Glutamatergic neuron (in vitro differentiated cells): Measurements from ENCODE around the gene H2BK1. TPM values are rescaled to one million over a fixed set of nuclear protein-coding genes. Genes with fewer than 3 reads are reported as not detected.

Source experiments
- DNase-seq: peaks from one replicate; pipeline ENCODE4 v3.0.0; 2022
- H3K27ac Mint-ChIP-seq: one replicate; pipeline ENCODE4 v1.8.0; 2020; ENCODE audit warnings: mild to moderate bottlenecking, mixed read lengths, inconsistent platforms; ENCODE audit not compliant: unreplicated experiment
- H3K27me3 Mint-ChIP-seq: one replicate; pipeline ENCODE4 v1.8.0; 2020; ENCODE audit warnings: mild to moderate bottlenecking, moderate library complexity, mixed read lengths, inconsistent platforms; ENCODE audit not compliant: unreplicated experiment
- H3K36me3 Mint-ChIP-seq: one replicate; pipeline ENCODE4 v1.8.0; 2020; ENCODE audit warnings: mild to moderate bottlenecking, mixed read lengths, inconsistent platforms; ENCODE audit not compliant: unreplicated experiment
- H3K4me1 Mint-ChIP-seq: one replicate; pipeline ENCODE4 v1.8.0; 2020; ENCODE audit warnings: mild to moderate bottlenecking, low read depth, mixed read lengths, inconsistent platforms; ENCODE audit not compliant: unreplicated experiment
- H3K4me3 Mint-ChIP-seq: one replicate; pipeline ENCODE4 v1.8.0; 2020; ENCODE audit warnings: mild to moderate bottlenecking, mixed read lengths, inconsistent platforms; ENCODE audit not compliant: unreplicated experiment
- H3K9me3 Mint-ChIP-seq: one replicate; pipeline ENCODE4 v1.8.0; 2020; ENCODE audit warnings: mild to moderate bottlenecking, moderate library complexity, mixed read lengths, inconsistent platforms; ENCODE audit not compliant: unreplicated experiment
- total RNA-seq: library from RNA; stranded (reverse); fragmentation: NEBNext Ultra II Directional; extraction: Animal tissue kit (Norgen Biotek cat#: 25700); gene quantifications from one replicate; pipeline ENCODE4 v1.2.1, GENCODE V29; 2021; ENCODE audit not compliant: unreplicated experiment
- TF ChIP-seq, protein P1 (sequence below): fragments of 200-600 bp; sonication (generic); IDR thresholded peaks from one replicate; pipeline ENCODE4 v1.5.0; 2021; ENCODE audit not compliant: partially characterized antibody, unreplicated experiment

The H2BK1 gene
- total RNA-seq, 1 donor from 2014 or later: not detected

DNA sequence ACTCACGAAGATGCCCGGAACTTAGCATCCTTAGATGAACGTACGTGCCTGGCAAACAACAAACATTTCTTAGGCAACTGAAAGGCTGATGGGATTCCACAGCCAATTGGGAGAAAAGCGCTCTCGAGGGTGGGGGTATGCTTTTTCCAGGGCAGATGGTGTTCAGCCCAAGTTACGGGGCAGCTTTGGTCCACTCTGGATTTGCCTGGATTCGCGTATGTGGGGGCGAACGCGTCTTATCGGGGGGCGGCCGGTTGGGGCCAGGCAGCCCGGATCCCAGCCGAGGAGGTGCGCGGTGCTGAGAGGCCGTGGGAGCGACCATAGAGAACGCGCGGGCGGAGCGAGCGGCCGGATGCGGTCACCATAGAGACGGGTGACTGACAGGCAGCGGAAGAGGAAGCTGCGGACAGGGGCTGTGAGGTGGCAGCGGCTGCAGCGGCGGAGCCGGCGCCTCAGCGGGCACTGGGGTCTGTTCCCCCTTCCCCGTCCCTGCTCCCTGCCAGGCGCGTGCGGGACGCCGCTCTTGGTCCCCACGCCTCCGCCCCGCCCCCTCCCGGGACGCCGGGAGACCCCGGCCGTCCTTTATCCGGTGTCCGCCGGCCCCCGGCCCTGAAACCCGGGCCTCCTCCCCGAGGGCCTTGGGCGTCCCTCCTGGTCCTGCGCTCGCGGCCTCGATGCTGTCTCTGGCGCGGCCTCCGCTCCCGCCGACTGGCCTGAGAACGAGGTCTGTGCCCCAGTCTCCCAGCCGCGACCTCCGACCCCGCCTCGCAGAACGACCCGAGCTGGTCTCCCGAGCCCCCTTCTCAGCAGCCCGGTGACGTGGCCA is 22.0 kb upstream of the H2BK1 start, which contains the start of gene CHPF2:
Gene CHPF2 (plus strand): TSS at position 393 of the 826 bp plus-strand sequence. CDS start 1,529 bp downstream, outside the sequence.
- H3K27me3 Mint-ChIP-seq: peaks cover 5% of the 10 kb centered on the region
- TF ChIP-seq, protein P1, sequence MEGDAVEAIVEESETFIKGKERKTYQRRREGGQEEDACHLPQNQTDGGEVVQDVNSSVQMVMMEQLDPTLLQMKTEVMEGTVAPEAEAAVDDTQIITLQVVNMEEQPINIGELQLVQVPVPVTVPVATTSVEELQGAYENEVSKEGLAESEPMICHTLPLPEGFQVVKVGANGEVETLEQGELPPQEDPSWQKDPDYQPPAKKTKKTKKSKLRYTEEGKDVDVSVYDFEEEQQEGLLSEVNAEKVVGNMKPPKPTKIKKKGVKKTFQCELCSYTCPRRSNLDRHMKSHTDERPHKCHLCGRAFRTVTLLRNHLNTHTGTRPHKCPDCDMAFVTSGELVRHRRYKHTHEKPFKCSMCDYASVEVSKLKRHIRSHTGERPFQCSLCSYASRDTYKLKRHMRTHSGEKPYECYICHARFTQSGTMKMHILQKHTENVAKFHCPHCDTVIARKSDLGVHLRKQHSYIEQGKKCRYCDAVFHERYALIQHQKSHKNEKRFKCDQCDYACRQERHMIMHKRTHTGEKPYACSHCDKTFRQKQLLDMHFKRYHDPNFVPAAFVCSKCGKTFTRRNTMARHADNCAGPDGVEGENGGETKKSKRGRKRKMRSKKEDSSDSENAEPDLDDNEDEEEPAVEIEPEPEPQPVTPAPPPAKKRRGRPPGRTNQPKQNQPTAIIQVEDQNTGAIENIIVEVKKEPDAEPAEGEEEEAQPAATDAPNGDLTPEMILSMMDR: no peak
- H3K27ac Mint-ChIP-seq: peak within 1 kb of the TSS; percentile 97
- peak within 1 kb of the TSS; percentile 98 for H3K4me3 Mint-ChIP-seq
- DNase-seq: peak; percentile 92
- H3K36me3 Mint-ChIP-seq: no peaks in the 10 kb centered on the region
- H3K4me1 Mint-ChIP-seq: peaks cover 16% of the 10 kb centered on the region
- peaks cover 14% of the 10 kb centered on the region for H3K9me3 Mint-ChIP-seq

DNA sequence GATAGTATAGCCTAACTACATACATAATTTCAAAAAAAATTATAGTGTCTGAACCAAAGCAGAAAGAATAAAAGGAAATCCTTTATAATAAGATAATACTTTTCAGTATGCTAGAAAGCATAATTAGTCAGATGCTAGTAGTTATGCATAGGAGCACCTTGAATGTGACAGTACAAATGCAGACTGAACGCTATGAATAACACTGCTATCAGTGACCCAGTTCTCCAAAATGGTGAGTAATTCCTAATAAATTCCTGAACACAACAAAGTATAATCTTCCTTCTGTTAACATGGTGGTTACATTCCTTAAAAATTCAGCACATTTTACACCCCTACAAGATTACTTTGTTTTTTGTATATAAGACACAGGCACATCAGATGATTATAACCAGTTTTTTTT is 20.8 kb upstream of the H2BK1 start:
- peaks cover 6% of the 10 kb centered on the region for H3K27me3 Mint-ChIP-seq
- no peaks in the 10 kb centered on the region for H3K36me3 Mint-ChIP-seq
- H3K4me1 Mint-ChIP-seq: peaks cover 18% of the 10 kb centered on the region
- DNase-seq: no peak
- H3K4me3 Mint-ChIP-seq: peak overlapping the region; percentile 96
- H3K27ac Mint-ChIP-seq: no peak overlapping the region
- H3K9me3 Mint-ChIP-seq: peaks cover 12% of the 10 kb centered on the region
- TF ChIP-seq, protein P1: no peak

DNA sequence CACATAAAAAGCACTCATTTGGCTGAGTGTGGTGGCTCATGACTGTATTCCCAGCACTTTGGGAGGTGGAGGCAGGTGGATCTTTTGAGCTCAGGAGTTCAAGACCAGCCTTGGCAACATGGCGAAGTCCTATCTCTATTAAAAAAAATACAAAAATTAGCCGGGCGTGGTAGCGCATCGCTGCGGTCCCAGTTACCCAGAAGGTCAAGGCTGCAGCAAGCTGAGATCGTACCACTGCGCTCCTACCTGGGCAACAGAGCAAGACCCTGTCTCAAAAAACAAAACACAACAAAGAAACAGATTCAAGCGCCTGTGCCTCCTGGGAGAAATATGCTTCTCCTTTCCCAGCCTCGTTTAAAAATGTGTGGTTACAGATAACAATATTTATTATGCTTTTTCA is 19.0 kb upstream of the H2BK1 start:
- Mint-ChIP-seq H3K36me3 (no peaks in the 10 kb centered on the region), H3K4me1 (peaks cover 25% of the 10 kb centered on the region)

DNA sequence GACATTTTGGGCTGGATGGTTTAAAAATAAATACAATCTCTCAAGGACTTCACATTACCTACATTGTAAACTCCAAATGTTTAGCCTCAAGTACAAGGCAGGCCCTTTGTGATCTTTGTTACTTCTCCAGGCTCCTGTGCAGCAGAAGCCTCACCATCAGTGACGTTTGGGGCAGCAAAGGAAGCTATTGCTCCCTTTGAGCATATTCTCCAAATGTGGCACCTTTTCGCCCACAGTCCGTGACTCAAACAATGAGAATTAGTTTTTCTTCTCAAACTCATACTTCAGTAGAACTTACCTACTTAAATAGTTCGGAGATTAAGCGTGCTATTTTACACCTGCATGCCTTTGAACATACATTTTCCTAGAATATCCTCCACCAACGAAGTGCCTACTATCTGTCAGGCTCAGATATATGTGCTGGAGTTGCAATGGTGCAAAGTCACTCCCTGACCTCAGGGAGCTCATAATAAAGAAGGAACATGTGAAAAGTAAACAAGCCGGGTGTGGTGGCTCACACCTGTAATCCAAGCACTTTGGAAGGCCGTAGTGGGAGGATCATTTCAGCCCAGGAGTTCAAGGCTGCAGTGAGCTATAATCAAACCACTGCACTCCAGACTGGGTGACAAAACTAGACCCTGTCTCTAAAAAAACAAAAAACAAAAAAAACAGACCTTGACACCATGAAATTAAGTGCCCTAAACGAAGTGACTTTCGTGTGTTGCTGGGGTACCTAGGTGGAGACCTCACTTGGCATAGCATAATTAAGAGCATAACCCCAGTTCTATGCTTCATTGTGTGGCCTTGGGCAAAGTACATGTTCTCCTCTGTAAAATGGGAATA is 18.0 kb upstream of the H2BK1 start:
- peaks cover 14% of the 10 kb centered on the region for H3K9me3 Mint-ChIP-seq
- peak overlapping the region; percentile 99 for H3K27ac Mint-ChIP-seq
- no peaks in the 10 kb centered on the region for H3K36me3 Mint-ChIP-seq
- peak overlapping the region; percentile 99 for H3K4me3 Mint-ChIP-seq
- TF ChIP-seq, protein P1: no peak
- DNase-seq: no peak
- H3K4me1 Mint-ChIP-seq: peaks cover 22% of the 10 kb centered on the region
- peaks cover 11% of the 10 kb centered on the region for H3K27me3 Mint-ChIP-seq

More for the DNA sequence above, 19.0 kb upstream of the H2BK1 start:
- no peak for DNase-seq
- peaks cover 9% of the 10 kb centered on the region for H3K27me3 Mint-ChIP-seq
- H3K4me3 Mint-ChIP-seq: no peak overlapping the region
- peaks cover 16% of the 10 kb centered on the region for H3K9me3 Mint-ChIP-seq
- TF ChIP-seq, protein P1: no peak
- no peak overlapping the region for H3K27ac Mint-ChIP-seq
